ENCODE results near the gene MAP1LC3A. TPM values are rescaled to one million over a fixed set of nuclear protein-coding genes. Genes with fewer than 3 reads are reported as not detected.

The MAP1LC3A gene
- polyA plus RNA-seq, 1 experiment = 15.9 TPM

GRCh38 chr20:34560141-34560523 is 1.6 kb downstream of the MAP1LC3A start:
- Histone ChIP-seq H3K27me3 (ENCODE audit: control insufficient read depth, insufficient read depth, low read length) (no peaks in the 10 kb centered on the region), H3K4me3 (ENCODE audit: low read depth, low read length) (no peak overlapping the region), H3K27ac (ENCODE audit: low read depth, low read length) (no peak overlapping the region), H3K9me3 (ENCODE audit: control insufficient read depth, insufficient read depth, low read length) (no peaks in the 10 kb centered on the region)
- POLR2A ChIA-PET = interaction anchor here (0.7 kb wide), 1 partner anchor 718 kb away, joined by 3 read pairs; the partner anchor contains the start of gene MMP24OS
- DNase-seq (ENCODE audit: low read depth, low spot score) = no peak
- TF ChIP-seq, protein P1, sequence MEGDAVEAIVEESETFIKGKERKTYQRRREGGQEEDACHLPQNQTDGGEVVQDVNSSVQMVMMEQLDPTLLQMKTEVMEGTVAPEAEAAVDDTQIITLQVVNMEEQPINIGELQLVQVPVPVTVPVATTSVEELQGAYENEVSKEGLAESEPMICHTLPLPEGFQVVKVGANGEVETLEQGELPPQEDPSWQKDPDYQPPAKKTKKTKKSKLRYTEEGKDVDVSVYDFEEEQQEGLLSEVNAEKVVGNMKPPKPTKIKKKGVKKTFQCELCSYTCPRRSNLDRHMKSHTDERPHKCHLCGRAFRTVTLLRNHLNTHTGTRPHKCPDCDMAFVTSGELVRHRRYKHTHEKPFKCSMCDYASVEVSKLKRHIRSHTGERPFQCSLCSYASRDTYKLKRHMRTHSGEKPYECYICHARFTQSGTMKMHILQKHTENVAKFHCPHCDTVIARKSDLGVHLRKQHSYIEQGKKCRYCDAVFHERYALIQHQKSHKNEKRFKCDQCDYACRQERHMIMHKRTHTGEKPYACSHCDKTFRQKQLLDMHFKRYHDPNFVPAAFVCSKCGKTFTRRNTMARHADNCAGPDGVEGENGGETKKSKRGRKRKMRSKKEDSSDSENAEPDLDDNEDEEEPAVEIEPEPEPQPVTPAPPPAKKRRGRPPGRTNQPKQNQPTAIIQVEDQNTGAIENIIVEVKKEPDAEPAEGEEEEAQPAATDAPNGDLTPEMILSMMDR (IDR thresholded peaks at IDR 0.05; ENCODE audit: low read depth, low read length) = no peak
- CTCF ChIA-PET = interaction anchor here (1.4 kb wide), 1 partner anchor 210 kb away, joined by 5 read pairs; no protein-coding TSS in a partner anchor

GRCh38 chr20:34560614-34561013 is 2.1 kb downstream of the MAP1LC3A start:
- DNase-seq (ENCODE audit: low read depth, low spot score) = no peak
- TF ChIP-seq, protein P1 (IDR thresholded peaks at IDR 0.05; ENCODE audit: low read depth, low read length) = no peak
- H3K27me3 ChIP-seq (ENCODE audit: control insufficient read depth, insufficient read depth, low read length) = no peaks in the 10 kb centered on the region
- ChIA-PET POLR2A (no interaction called here), CTCF (no interaction called here)
- H3K4me3 ChIP-seq (ENCODE audit: low read depth, low read length) = no peak overlapping the region
- H3K9me3 ChIP-seq (ENCODE audit: control insufficient read depth, insufficient read depth, low read length) = no peaks in the 10 kb centered on the region
- H3K27ac ChIP-seq (ENCODE audit: low read depth, low read length) = no peak overlapping the region

GRCh38 chr20:34561661-34562060 is 3.1 kb downstream of the MAP1LC3A start:
- H3K27me3 ChIP-seq (ENCODE audit: control insufficient read depth, insufficient read depth, low read length) = no peaks in the 10 kb centered on the region
- POLR2A ChIA-PET = no interaction called here
- CTCF ChIA-PET = interaction anchor here (1.9 to 3.9 kb wide), 3 partner anchors 23 to 208 kb away, joined by 4 to 22 read pairs (median 15); no protein-coding TSS in a partner anchor

GRCh38 chr20:34562641-34563040 is 4.1 kb downstream of the MAP1LC3A start:
- POLR2A ChIA-PET = no interaction called here
- TF ChIP-seq, protein P1 (IDR thresholded peaks at IDR 0.05; ENCODE audit: low read depth, low read length) = peak; percentile 50
- Histone ChIP-seq H3K9me3 (ENCODE audit: control insufficient read depth, insufficient read depth, low read length) (no peaks in the 10 kb centered on the region), H3K4me3 (ENCODE audit: low read depth, low read length) (no peak overlapping the region), H3K27me3 (ENCODE audit: control insufficient read depth, insufficient read depth, low read length) (no peaks in the 10 kb centered on the region), H3K27ac (ENCODE audit: low read depth, low read length) (no peak overlapping the region)
- CTCF ChIA-PET = interaction anchor here (0.6 to 3.9 kb wide), 9 partner anchors 24 to 372 kb away, joined by 3 to 22 read pairs (median 4); no protein-coding TSS in a partner anchor
- no peak for DNase-seq (ENCODE audit: low read depth, low spot score)

More at GRCh38 chr20:34561661-34562060, 3.1 kb downstream of the MAP1LC3A start:
- DNase-seq (ENCODE audit: low read depth, low spot score) = no peak
- Histone ChIP-seq H3K4me3 (ENCODE audit: low read depth, low read length) (no peak overlapping the region), H3K9me3 (ENCODE audit: control insufficient read depth, insufficient read depth, low read length) (no peaks in the 10 kb centered on the region), H3K27ac (ENCODE audit: low read depth, low read length) (no peak overlapping the region)
- TF ChIP-seq, protein P1 (IDR thresholded peaks at IDR 0.05; ENCODE audit: low read depth, low read length) = no peak

DNA sequence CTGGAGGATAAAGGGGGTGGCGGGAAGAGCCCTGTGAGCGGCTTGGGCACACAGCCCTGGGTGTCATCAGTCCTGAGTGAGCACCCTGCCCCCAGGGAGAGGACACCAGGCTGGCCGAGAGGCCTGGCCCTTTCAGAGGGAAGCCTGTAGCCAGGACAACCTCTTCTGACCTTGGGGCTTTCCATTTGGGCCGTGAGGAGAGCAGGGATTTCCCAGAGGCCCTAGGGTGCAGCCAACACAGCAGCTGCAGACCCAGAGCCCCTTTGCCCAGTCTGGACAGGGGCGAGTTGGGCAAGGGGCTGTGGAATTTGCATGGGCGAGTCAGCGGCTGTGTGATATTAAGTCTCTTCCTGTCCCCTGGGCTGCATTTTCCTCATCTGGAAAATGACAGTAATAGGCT is 6.3 kb downstream of the MAP1LC3A start:
- POLR2A ChIA-PET = no interaction called here
- no peak overlapping the region for H3K27ac ChIP-seq (ENCODE audit: low read depth, low read length)
- CTCF ChIA-PET = interaction anchor here (3.9 kb wide), 1 partner anchor 205 kb away, joined by 22 read pairs; no protein-coding TSS in a partner anchor
- no peak for DNase-seq (ENCODE audit: low read depth, low spot score)
- H3K9me3 ChIP-seq (ENCODE audit: control insufficient read depth, insufficient read depth, low read length) = no peaks in the 10 kb centered on the region
- no peak overlapping the region for H3K4me3 ChIP-seq (ENCODE audit: low read depth, low read length)
- no peaks in the 10 kb centered on the region for H3K27me3 ChIP-seq (ENCODE audit: control insufficient read depth, insufficient read depth, low read length)
- TF ChIP-seq, protein P1 (IDR thresholded peaks at IDR 0.05; ENCODE audit: low read depth, low read length) = no peak
